Hepatocyte (in vitro differentiated cells): ENCODE measurements around the gene PLK5.

Experiments used
- CTCF ChIP-seq: fragments of 200-600 bp; sonication (generic); IDR thresholded peaks from 2 replicates; pipeline ENCODE4 v1.5.1; 2016; ENCODE audit warnings: antibody characterized with exemption, mild to moderate bottlenecking; ENCODE audit not compliant: poor library complexity
- EZH2 ChIP-seq: fragments of 200-600 bp; sonication (generic); IDR thresholded peaks from 2 replicates; pipeline ENCODE4 v1.6.1; 2016; ENCODE audit warnings: antibody characterized with exemption, mild to moderate bottlenecking, borderline replicate concordance

GRCh38 chr19:1483131-1483978 lies 40.5 kb upstream of the PLK5 start:
- TF ChIP-seq CTCF (no peak), EZH2 (no peak)
